Adrenal gland (tissue), 5 donors: Measurements from ENCODE around the gene IMMP2L.

ENCODE experiments used
- POLR2A ChIP-seq, 2 donors: fragments of 450-650 bp; IDR thresholded peaks; one replicate each; pipeline ENCODE4 v1.6.1; 2017; ENCODE audit warnings: antibody characterized with exemption in 2 of 2, mild to moderate bottlenecking in 2 of 2, moderate library complexity in 1 of 2
- TF ChIP-seq, protein P1 (sequence below), 6 experiments: fragments of 450-650 bp in 4 of 6; fragments of 200-600 bp in 2 of 6; sonication (generic) in 1 of 6; IDR thresholded peaks; 1 replicate in 5 of 6; 2 replicates in 1 of 6; pipeline versions ENCODE4 v1.5.1 to v1.8.0; 2016 to 2021; ENCODE audit warnings: antibody characterized with exemption in 6 of 6, mild to moderate bottlenecking in 2 of 6, moderate library complexity in 1 of 6
- donor health status: DM: no; HTN: no; CAD: no.

DNA sequence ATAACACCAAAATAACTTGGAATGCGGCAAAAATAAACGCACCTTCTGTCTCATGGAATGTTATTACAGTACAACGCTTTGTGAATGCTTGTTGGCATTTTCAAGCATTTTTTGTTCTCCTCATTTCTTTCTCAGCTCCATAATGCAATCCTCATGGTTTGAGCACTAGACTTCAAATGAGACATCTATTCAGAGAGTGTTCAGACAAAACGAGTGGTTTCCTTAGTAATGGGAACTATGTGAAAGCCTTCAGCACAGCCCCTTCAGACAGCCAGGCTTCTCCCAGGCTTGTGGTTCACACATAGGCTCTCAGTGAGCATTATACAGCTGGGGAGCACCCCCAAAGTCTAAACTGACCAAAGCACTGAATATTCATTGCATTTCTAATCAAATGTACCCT lies 479.9 kb downstream of the IMMP2L start:
- TF ChIP-seq, protein P1, sequence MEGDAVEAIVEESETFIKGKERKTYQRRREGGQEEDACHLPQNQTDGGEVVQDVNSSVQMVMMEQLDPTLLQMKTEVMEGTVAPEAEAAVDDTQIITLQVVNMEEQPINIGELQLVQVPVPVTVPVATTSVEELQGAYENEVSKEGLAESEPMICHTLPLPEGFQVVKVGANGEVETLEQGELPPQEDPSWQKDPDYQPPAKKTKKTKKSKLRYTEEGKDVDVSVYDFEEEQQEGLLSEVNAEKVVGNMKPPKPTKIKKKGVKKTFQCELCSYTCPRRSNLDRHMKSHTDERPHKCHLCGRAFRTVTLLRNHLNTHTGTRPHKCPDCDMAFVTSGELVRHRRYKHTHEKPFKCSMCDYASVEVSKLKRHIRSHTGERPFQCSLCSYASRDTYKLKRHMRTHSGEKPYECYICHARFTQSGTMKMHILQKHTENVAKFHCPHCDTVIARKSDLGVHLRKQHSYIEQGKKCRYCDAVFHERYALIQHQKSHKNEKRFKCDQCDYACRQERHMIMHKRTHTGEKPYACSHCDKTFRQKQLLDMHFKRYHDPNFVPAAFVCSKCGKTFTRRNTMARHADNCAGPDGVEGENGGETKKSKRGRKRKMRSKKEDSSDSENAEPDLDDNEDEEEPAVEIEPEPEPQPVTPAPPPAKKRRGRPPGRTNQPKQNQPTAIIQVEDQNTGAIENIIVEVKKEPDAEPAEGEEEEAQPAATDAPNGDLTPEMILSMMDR (IDR thresholded peaks at IDR 0.05): no peak
- TF ChIP-seq POLR2A (IDR thresholded peaks at IDR 0.05): no peak
